GM12892 (cell line): Measurements from ENCODE around the gene LCOR.

Experiments used
- POLR2A ChIP-seq: IDR thresholded peaks from 2 replicates; pipeline ENCODE4 v1.6.1; 2011; ENCODE audit warnings: low read depth, low read length, control low read depth
- POLR2AphosphoS5 ChIP-seq: IDR thresholded peaks from 2 replicates; pipeline ENCODE4 v1.6.1; 2011; ENCODE audit warnings: low read depth, low read length, control low read depth
- TAF1 ChIP-seq: IDR thresholded peaks from 2 replicates; pipeline ENCODE4 v1.6.1; 2011; ENCODE audit warnings: low read depth, mild to moderate bottlenecking, control low read depth, low read length, borderline replicate concordance

DNA sequence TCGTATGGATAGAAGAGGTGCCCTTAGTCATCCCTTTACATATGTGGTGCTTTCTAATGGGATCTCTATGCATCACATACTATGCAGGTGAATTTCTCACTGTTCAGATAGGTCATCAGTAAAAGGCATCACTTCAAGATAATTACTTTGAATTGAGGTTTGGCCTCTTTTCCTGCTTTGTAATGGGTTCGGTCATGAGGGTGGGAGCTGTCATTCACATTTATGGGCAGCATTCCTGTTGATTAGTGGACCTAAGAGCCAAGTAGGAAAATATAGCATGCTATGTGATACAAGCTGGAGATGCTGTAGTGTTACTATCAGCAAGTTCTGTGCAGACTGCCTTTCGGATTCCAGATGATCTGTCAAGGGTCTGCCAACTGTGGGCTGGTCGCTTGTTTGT is 156.3 kb downstream of the LCOR start:
- no peak for TF ChIP-seq POLR2A
- TF ChIP-seq POLR2AphosphoS5: no peak
- TF ChIP-seq TAF1: no peak
